Endothelial cell of umbilical vein (primary cell): Measurements from ENCODE around the gene RASD1.

Experiments
- CTCF ChIP-seq, 2 donors: IDR thresholded peaks; 1 replicate in 1 of 2; 2 replicates in 1 of 2; pipeline ENCODE4 v1.5.1; 2011; ENCODE audit warnings: low read length in 2 of 2, mild to moderate bottlenecking in 2 of 2, moderate library complexity in 2 of 2, control low read depth in 1 of 2, inconsistent platforms in 1 of 2, low read depth in 1 of 2; ENCODE audit not compliant: insufficient read depth in 1 of 2; ENCODE audit errors: extremely low read depth in 1 of 2
- EZH2 ChIP-seq: IDR thresholded peaks from 2 replicates; pipeline ENCODE4 v1.6.1; 2012; ENCODE audit warnings: borderline replicate concordance, low read depth, mild to moderate bottlenecking, moderate library complexity, low read length, inconsistent platforms; ENCODE audit not compliant: severe bottlenecking
- POLR2AphosphoS5 ChIP-seq: IDR thresholded peaks from 2 replicates; pipeline ENCODE4 v1.6.1; 2012; ENCODE audit warnings: low read depth, mild to moderate bottlenecking, control low read depth, low read length, moderate library complexity; ENCODE audit not compliant: insufficient read depth

- TF ChIP-seq CTCF (IDR thresholded peaks at IDR 0.05; ENCODE audit: extremely low read depth in 1 of 2, insufficient read depth in 1 of 2, low read depth in 1 of 2, low read length in 2 of 2) (no peak), POLR2AphosphoS5 (no peak), EZH2 (no peak)
Measured at GRCh38 chr17:17493249-17493985, 2.8 kb downstream of the RASD1 start.
